Effector memory CD4-positive, alpha-beta T cell (primary cell): ENCODE results near the gene RPS27L.

ENCODE experiments used
- DNase-seq, 3 donors: peaks; one replicate each; pipeline ENCODE4 v3.0.0-alpha.2; 2020
- H3K27ac ChIP-seq: 2 replicates; pipeline ENCODE4 v1.7.0; 2013; ENCODE audit warnings: mild to moderate bottlenecking, low read length, moderate library complexity; ENCODE audit not compliant: insufficient read depth, poor library complexity, severe bottlenecking
- H3K27me3 ChIP-seq: replicated peaks from 2 replicates; pipeline ENCODE4 v1.7.0; 2013; ENCODE audit warnings: mild to moderate bottlenecking, low read length; ENCODE audit not compliant: insufficient read depth, control insufficient read depth, poor library complexity, severe bottlenecking
- H3K36me3 ChIP-seq: 2 replicates; pipeline ENCODE4 v1.7.0; 2013; ENCODE audit warnings: mild to moderate bottlenecking, low read length, moderate library complexity; ENCODE audit not compliant: control insufficient read depth, insufficient read depth
- H3K4me1 ChIP-seq: 2 replicates; pipeline ENCODE4 v1.7.0; 2013; ENCODE audit warnings: low read length, mild to moderate bottlenecking; ENCODE audit not compliant: control insufficient read depth, insufficient read depth, poor library complexity, severe bottlenecking
- H3K4me3 ChIP-seq: 2 replicates; pipeline ENCODE4 v1.7.0; 2013; ENCODE audit warnings: low read length, low read depth, mild to moderate bottlenecking; ENCODE audit not compliant: insufficient read depth, poor library complexity, severe bottlenecking
- H3K9me3 ChIP-seq: 2 replicates; pipeline ENCODE4 v1.7.0; 2013; ENCODE audit warnings: mild to moderate bottlenecking, low read length, moderate library complexity; ENCODE audit not compliant: control insufficient read depth

RPS27L gene

DNA sequence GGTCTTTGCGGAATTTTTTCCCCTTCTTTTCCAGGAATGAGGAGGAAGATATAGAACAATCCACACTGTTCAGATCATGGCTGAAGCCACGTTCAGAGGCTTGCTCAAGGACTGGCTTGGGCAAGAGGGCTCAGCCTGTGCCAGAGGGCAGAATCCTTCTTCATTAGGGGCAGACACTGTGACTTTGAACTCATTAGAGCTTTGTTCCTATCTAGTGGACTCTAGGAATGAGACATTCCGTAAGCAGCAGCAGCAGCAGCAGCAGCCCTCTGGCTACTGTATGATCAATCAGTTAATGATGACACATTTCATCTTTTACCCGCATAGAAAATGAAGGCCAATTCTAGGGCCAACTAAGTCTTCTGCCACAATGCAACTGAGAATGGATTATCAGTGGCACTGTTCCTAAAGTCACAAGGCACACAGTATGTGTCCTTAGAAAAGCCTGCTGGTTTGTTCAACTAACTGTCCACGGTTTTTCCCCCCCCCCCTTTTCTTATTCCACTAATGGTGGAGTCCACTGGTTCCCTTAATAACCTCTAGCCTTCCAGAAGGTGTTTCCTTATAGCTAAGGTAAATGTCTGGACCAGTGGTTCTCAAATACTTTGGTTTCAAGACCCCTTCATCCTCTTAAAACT lies 30.4 kb upstream of the RPS27L start:
- H3K4me1 ChIP-seq: peaks cover 19% of the 10 kb centered on the region

DNA sequence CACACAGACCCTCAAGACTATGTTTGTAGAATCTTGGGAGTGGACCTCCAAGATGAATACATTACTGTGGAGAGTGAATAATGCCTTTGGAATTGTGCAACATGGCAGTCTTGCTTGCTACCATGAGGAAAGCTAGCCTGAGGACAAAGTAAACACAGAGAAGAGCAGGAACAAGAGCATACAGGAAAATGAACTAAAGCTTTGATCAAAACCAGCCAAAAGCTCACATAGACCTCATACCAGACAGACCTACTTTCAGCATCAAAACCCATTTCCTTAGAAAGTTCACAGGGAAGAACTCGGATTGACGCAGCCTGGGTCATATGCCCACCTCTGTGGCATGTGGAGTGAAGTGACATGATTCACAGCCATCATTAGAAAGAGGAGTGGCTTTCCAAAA lies 28.8 kb upstream of the RPS27L start:
- Histone ChIP-seq H3K36me3 (no peaks in the 10 kb centered on the region), H3K27ac (no peak overlapping the region), H3K4me3 (no peak overlapping the region), H3K4me1 (peaks cover 7% of the 10 kb centered on the region), H3K27me3 (no peaks in the 10 kb centered on the region), H3K9me3 (no peaks in the 10 kb centered on the region)
- DNase-seq: no peak

More for the DNA sequence above, 30.4 kb upstream of the RPS27L start:
- H3K27ac ChIP-seq: no peak overlapping the region
- H3K4me3 ChIP-seq: no peak overlapping the region
- H3K36me3 ChIP-seq: no peaks in the 10 kb centered on the region
- no peaks in the 10 kb centered on the region for H3K27me3 ChIP-seq
- H3K9me3 ChIP-seq: no peaks in the 10 kb centered on the region
- no peak for DNase-seq

DNA sequence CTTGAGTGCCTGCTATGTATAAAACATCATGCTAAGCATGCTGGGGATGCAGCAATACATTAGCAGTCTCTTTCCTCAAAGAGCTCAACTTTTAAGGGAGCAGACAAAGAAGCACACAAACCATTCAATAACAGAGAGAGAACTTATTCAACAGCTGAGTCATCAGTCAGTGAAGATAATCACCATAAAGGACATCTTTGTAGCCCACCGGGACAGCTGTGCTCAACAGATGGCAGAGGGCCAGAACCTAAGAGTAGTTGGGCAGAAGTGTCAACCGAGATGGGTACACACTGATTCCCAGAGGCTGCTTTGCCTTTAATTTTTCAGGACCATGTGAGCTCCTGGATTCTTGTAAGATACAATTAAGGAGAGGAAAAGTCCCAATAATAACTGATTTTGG lies 27.9 kb upstream of the RPS27L start:
- Histone ChIP-seq H3K27me3 (no peaks in the 10 kb centered on the region), H3K4me1 (peaks cover 7% of the 10 kb centered on the region), H3K36me3 (no peaks in the 10 kb centered on the region), H3K9me3 (no peaks in the 10 kb centered on the region), H3K27ac (no peak overlapping the region), H3K4me3 (no peak overlapping the region)
- no peak for DNase-seq

DNA sequence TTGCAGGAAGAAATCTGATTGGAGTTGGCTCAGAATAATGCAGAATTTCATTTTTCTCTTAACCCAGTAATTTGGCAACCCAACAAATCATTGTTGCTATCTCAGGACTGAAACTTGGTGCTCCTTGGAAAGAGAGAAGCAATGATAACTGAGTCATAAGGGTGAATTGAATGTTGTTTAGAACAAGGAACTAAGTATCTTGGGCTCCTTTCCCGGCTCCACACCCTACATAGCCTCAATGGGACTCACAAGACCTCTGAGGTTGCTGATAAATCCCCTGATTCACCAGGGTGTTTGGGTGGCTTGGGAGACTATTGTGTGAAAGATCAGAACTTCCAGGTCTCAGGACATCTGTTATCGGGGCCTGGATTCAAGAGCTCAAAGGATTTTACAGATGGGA lies 24.4 kb upstream of the RPS27L start:
- Histone ChIP-seq H3K9me3 (no peaks in the 10 kb centered on the region), H3K27ac (no peak overlapping the region), H3K27me3 (no peaks in the 10 kb centered on the region), H3K4me3 (no peak overlapping the region), H3K36me3 (no peaks in the 10 kb centered on the region), H3K4me1 (no peaks in the 10 kb centered on the region)
- DNase-seq: no peak

DNA sequence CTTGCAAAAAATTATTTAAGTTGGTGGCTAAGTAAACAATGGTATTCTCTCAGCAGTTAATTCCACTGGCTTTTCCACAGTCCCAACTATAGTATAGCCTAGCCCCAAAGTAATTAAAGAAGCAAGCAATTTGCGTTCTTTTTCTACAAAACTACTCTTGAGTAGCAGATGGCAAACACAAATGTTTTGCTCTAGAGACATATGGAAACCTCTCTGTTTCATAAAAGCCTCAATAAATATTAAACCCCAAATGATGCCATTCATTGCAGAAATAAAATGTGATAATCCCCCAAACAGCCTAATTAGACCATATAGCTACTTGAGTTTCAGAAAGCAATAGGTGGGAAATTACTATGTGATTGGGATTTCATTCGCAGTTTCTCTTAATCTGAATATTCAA lies 23.5 kb upstream of the RPS27L start:
- Histone ChIP-seq H3K27me3 (no peaks in the 10 kb centered on the region), H3K9me3 (no peaks in the 10 kb centered on the region), H3K4me1 (no peaks in the 10 kb centered on the region), H3K4me3 (no peak overlapping the region), H3K27ac (no peak overlapping the region), H3K36me3 (no peaks in the 10 kb centered on the region)
- no peak for DNase-seq

DNA sequence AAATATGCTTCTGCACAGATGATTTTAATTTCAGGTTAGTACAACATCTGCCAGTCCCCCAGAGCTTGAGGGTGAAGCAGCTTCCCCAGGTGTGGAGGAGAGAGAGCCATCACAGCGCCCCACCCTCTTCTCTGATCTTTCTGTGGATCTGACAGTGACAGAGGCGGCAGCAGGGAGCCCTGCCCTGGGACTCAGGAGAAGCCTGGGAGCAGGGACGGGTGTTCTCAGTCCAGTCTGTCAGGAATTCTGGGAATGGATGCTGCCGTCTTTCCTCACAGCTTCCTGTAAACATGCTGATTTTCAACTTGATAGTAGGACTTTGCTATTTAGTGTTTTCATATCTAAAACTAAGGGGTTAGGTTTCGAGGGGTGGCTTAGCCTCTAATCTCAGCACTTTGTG lies 20.8 kb upstream of the RPS27L start:
- Histone ChIP-seq H3K27me3 (no peaks in the 10 kb centered on the region), H3K9me3 (no peaks in the 10 kb centered on the region), H3K27ac (no peak overlapping the region), H3K4me3 (no peak overlapping the region), H3K4me1 (no peaks in the 10 kb centered on the region), H3K36me3 (no peaks in the 10 kb centered on the region)
- DNase-seq: no peak

DNA sequence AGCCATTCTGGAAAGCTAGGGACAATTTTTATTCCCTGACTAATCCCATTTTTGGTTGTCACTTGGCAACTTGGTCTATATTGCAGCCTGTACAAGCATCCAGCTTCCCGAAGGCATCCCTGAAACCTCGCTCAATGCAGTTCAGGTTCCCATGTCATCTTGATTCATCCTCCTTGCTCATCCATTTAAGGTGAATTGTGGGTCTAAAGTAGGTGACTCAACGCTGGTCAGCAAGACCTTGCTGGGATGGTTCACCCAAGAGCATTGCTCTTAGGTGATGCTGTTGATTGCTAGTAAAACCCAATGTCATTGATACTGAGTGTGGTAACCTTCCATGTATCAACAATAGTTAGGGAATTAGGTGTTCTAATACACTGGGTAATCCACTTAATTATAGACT lies 19.0 kb upstream of the RPS27L start:
- H3K9me3 ChIP-seq: no peaks in the 10 kb centered on the region
- H3K27me3 ChIP-seq: no peaks in the 10 kb centered on the region
- DNase-seq: no peak
- H3K27ac ChIP-seq: no peak overlapping the region
- no peaks in the 10 kb centered on the region for H3K4me1 ChIP-seq
- H3K4me3 ChIP-seq: no peak overlapping the region
- no peaks in the 10 kb centered on the region for H3K36me3 ChIP-seq

DNA sequence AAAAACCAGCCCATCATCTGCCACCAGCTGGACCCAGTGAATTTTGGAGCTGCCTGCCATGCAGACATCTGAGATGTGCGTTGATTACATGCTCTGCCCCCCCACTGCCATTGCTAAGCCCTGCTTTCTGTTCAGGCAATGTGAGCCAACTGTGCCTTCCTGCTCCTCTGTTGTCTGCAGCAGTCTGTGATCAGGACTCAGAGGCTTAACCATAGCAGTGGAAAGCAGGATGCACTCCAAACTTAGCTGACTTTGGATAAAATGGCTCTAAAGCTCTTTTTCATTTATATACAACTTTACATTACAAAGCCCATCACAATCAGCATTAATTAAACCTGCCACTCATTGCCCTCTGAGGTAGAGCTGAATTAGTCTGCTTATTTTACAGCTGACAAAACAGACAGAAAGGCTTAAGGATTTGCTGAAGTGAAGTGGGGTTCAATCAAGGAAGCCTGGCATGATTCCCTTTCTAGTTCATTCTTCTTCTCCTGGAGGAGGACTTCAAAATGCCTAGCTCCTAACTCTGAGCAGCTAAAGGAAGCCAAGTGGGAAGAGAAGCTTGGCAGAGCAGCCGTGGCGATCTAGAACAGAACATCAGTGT lies 15.7 kb upstream of the RPS27L start:
- Histone ChIP-seq H3K4me1 (no peaks in the 10 kb centered on the region), H3K36me3 (no peaks in the 10 kb centered on the region)
- no peak for DNase-seq

DNA sequence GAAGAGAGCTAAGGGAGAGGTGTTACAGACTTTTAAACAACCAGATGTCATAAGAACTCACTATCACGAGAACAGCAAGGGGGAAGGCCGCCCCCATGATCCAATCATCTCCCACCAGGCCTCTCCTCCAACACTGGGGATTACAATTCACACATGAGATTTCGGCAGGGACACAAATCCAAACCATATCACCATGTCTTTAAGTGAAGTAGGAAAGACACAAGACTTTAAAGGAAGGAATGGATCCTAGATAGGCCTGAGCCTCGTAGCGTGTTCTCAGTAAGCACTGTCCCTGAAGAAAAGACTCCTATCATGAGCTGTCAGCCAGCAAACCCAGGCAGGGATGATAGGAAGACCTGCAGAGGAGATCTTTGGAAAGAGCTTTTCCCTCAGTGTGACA lies 15.1 kb upstream of the RPS27L start:
- Histone ChIP-seq H3K27ac (no peak overlapping the region), H3K4me1 (no peaks in the 10 kb centered on the region), H3K27me3 (no peaks in the 10 kb centered on the region), H3K36me3 (no peaks in the 10 kb centered on the region), H3K4me3 (no peak overlapping the region), H3K9me3 (no peaks in the 10 kb centered on the region)
- no peak for DNase-seq

More for the DNA sequence above, 15.7 kb upstream of the RPS27L start:
- no peaks in the 10 kb centered on the region for H3K27me3 ChIP-seq
- no peak overlapping the region for H3K4me3 ChIP-seq
- H3K9me3 ChIP-seq: no peaks in the 10 kb centered on the region
- H3K27ac ChIP-seq: no peak overlapping the region

DNA sequence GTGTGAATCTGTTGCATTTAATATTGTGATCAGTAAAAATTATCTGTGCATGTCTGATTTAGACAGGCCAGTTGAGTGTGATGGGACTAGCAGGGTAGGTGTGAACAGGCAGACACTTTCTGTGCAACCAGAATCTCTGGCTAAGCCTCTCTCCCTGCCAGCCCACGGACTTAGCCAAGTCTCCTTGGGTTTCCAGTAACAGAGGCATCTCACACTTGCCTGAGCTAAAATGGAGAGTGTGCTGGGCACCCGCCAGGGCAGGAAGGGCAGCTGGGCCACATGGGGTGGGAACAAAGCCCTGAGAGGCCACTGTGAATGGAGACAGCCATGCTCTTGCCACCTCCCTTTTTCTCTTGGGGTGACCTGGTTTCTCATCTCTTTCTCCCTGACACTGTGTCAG lies 12.5 kb upstream of the RPS27L start:
- Histone ChIP-seq H3K27me3 (no peaks in the 10 kb centered on the region), H3K27ac (no peak overlapping the region)

More for the DNA sequence above, 12.5 kb upstream of the RPS27L start:
- Histone ChIP-seq H3K4me1 (no peaks in the 10 kb centered on the region), H3K9me3 (no peaks in the 10 kb centered on the region), H3K4me3 (no peak overlapping the region), H3K36me3 (no peaks in the 10 kb centered on the region)
- no peak for DNase-seq
